Measurements from ENCODE around the gene SPDYE18.
"Not testable (repeated sequence)": the region's sequence is repeated elsewhere in the genome, so short reads cannot be mapped to it uniquely, and the experiment has no call there.

Gene SPDYE18
- total RNA-seq, result 0.94 to 2.7 reads per million in 2 donors

- not testable (repeated sequence) for DNase-seq
Observed at GRCh38 chr7:77062557-77062956, at the start of gene SPDYE18. TSS of gene SPDYE18 (minus strand) at chr7:77062558. CDS start at chr7:77060512, 2,046 bp downstream.

GRCh38 chr7:77108362-77108761, 46.0 kb upstream of the SPDYE18 start:
- DNase-seq, result not testable (repeated sequence)

- not testable (repeated sequence) for DNase-seq
Observed at GRCh38 chr7:77107659-77108058, 45.3 kb upstream of the SPDYE18 start.

- DNase-seq, result not testable (repeated sequence)
Observed at GRCh38 chr7:77105904-77106303, 43.5 kb upstream of the SPDYE18 start.

- DNase-seq, result not testable (repeated sequence)
Observed at GRCh38 chr7:77102671-77103070, 40.3 kb upstream of the SPDYE18 start.

GRCh38 chr7:77101187-77101586, 38.8 kb upstream of the SPDYE18 start:
- DNase-seq, result not testable (repeated sequence)

GRCh38 chr7:77100501-77100900, 38.1 kb upstream of the SPDYE18 start:
- not testable (repeated sequence) for DNase-seq

GRCh38 chr7:77092301-77092700, 29.9 kb upstream of the SPDYE18 start:
- not testable (repeated sequence) for DNase-seq

- not testable (repeated sequence) for DNase-seq
Observed at GRCh38 chr7:77082192-77082591, 19.8 kb upstream of the SPDYE18 start.

- DNase-seq, result not testable (repeated sequence)
Observed at GRCh38 chr7:77080236-77080635, 17.9 kb upstream of the SPDYE18 start.

- DNase-seq, result peak in 1 of 5 experiments; percentile 3
Observed at GRCh38 chr7:77079624-77080023, 17.3 kb upstream of the SPDYE18 start.

- not testable (repeated sequence) for DNase-seq
Observed at GRCh38 chr7:77079112-77079511, 16.8 kb upstream of the SPDYE18 start.

GRCh38 chr7:77077060-77077459, 14.7 kb upstream of the SPDYE18 start:
- not testable (repeated sequence) for DNase-seq

GRCh38 chr7:77074786-77075396, 12.5 kb upstream of the SPDYE18 start:
- DNase-seq, result not testable (repeated sequence)

GRCh38 chr7:77071108-77071507, 8.8 kb upstream of the SPDYE18 start:
- not testable (repeated sequence) for DNase-seq

- DNase-seq, result not testable (repeated sequence)
Observed at GRCh38 chr7:77065869-77066268, 3.5 kb upstream of the SPDYE18 start.

- not testable (repeated sequence) for DNase-seq
Observed at GRCh38 chr7:77063732-77064131, 1.4 kb upstream of the SPDYE18 start.

- DNase-seq, result not testable (repeated sequence)
Observed at GRCh38 chr7:77032261-77032660, 30.1 kb downstream of the SPDYE18 start, which contains the start of gene SPDYE17. TSS of gene SPDYE17 (minus strand) at chr7:77032361. CDS start at chr7:77030570, 1,791 bp downstream.

GRCh38 chr7:77026349-77026748, 36.0 kb downstream of the SPDYE18 start:
- peak in 1 of 5 experiments; percentile 13 for DNase-seq

- not testable (repeated sequence) for DNase-seq
Observed at GRCh38 chr7:77010074-77010680, 52.2 kb downstream of the SPDYE18 start.

GRCh38 chr7:77008000-77008399, 54.4 kb downstream of the SPDYE18 start:
- not testable (repeated sequence) for DNase-seq

GRCh38 chr7:77006127-77007110, 55.9 kb downstream of the SPDYE18 start:
- not testable (repeated sequence) for DNase-seq
